Measurements from ENCODE around the gene CTAGE4.
A peak's percentile ranks its signal among the peaks of the same experiment; 100 is the strongest.
"Not testable (repeated sequence)": the region's sequence is repeated elsewhere in the genome, so short reads cannot be mapped to it uniquely, and the experiment has no call there.

The CTAGE4 gene

GRCh38 chr7:144218581-144218980, 35.3 kb downstream of the CTAGE4 start:
- DNase-seq, result peak; percentile 22

- not testable (repeated sequence) for DNase-seq
These were observed 35.9 kb downstream of the CTAGE4 start for GRCh38 chr7:144219149-144219548.

DNA sequence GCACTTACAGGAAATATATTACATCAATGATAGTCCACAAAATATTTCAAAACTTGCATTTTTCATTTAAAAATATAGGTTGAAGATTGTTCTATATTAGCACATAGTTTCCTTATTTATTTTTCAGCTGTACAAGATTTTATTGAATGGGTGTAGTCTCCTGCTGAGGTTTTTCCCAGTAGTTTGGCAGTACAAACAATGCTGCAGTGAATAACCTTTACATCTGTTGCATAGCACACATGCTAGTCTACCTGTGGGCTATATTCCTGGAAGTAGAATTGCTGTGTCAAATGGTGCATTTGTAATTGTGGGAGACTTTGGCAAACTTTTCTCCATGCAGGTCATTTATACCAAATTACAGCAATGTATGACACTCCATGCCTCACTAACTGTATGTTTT, 37.3 kb downstream of the CTAGE4 start:
- DNase-seq, result not testable (repeated sequence)

DNA sequence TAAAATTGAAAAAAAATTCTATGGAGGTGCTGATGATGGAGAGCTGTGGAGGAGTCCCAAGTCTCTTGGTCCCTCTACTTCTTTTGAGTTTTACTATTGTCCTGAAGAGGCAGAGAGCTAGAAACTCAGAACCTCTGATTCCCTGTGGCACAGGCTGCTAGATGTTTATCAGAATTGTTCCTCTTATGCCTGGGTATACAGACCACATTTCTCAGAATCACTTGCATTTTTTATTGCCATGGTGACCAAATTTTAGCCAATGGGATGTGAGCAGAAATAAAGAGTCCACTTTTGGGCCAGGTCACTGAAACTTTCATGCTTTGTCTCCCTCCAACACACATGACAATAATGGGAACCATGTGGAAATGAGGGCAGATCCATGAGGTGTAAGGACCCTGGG, 40.4 kb downstream of the CTAGE4 start:
- DNase-seq, result not testable (repeated sequence)

- DNase-seq, result not testable (repeated sequence)
These were observed 43.6 kb downstream of the CTAGE4 start for GRCh38 chr7:144226866-144227265.

GRCh38 chr7:144228810-144229209, 45.5 kb downstream of the CTAGE4 start:
- DNase-seq, result peak; percentile 28

DNA sequence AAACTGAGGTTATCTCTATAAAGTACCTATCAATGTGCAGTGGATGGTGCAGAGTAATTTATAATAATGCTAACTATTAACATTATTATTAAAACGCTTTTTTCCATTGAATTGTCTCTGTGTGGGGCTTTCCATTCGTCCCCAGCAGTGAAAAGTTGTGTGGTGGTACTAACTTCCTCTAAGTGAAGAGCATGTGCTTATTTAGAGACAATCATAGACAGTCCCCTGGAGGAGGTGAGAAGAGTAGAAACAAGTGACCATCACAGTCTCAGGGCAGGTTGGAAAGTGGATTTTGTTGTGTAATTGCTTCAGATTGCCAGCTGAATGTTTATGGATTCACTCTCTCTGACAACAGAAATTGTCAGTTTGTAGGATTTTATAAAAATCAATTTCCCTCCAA, 47.8 kb downstream of the CTAGE4 start:
- not testable (repeated sequence) for DNase-seq

- DNase-seq, result not testable (repeated sequence)
These were observed 49.8 kb downstream of the CTAGE4 start for GRCh38 chr7:144233039-144233438.
